SKM-1 treated with dmso at 0.1 percent for 144 hours (cell line): ENCODE measurements around the gene TFPI.

Source experiments
- DNase-seq: peaks from one replicate; lab custom pipeline; 2025; ENCODE audit not compliant: unreplicated experiment; lab: John Stamatoyannopoulos, UW

The TFPI gene

GRCh38 chr2:187422282-187422681 is 132.0 kb downstream of the TFPI start:
- no peak for DNase-seq

GRCh38 chr2:187421519-187421918 is 132.7 kb downstream of the TFPI start:
- no peak for DNase-seq

GRCh38 chr2:187419808-187420207 is 134.4 kb downstream of the TFPI start:
- no peak for DNase-seq

DNA sequence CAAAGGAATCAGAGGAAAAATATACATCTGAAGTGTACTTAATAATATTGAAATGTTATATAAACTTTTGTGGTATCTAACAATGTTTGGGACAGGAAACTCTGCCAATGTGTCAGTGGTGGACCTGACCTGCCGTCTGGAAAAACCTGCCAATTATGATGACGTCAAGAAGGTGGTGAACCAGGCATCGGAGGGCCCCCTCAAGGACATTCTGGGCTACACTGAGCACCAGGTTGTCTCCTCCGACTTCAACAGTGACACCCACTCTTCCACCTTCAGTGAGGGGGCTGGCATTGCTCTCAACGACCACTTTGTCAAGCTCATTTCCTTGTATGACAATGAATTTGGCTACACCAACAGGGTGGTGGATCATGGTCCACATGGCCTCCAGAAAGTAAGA is 138.8 kb downstream of the TFPI start:
- no peak for DNase-seq
